ENCODE data around the gene BAIAP2. TPM values are rescaled to one million over a fixed set of nuclear protein-coding genes. Genes with fewer than 3 reads are reported as not detected.

The BAIAP2 gene
- total and polyA plus RNA-seq, 2 of the 13 experiments (the other 11 are each of a cell fraction or from before 2014, with no cell fraction given): 22.5 to 24.0 TPM

DNA sequence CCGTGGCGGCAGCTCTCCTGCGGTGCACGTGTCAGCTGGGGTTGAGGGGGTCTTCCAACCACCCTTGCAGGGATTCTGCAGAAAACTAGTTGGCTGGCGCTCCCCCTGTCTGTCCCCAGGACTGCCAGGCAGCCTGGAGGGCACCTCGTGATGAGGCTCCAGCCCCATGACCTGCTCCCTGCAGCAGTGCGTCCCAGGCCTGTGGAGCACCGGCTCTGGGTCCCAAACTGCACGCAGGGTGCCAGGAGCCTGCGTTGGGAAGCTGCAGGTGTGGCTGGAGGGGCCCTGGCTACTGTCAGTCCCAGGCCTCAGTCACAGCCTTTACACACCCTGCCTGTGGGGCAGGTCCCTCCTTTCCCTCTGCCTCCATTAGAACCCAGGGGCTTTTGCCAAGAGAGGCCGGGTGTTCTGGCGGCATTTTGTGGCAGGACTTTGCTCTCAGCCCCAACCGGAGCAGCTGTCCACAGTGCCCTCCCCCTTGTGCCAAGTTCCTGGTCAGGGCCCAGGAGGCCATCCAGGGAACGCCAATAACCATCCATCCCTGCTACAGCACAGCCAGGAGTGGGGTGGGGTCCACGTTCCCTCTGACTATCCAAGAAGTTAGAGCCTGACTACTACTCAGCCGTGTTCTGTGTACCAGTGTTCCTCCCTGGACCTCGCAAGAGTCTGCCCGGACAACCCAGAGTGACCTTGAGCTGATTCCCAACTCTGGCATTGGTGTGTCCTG lies 34.2 kb upstream of the BAIAP2 start (continued):
- TF ChIP-seq ZNF570 (CRISPR knock-in tag; IDR thresholded peaks at IDR 0.05; ENCODE audit: borderline replicate concordance) (no peak), ZFAT (CRISPR knock-in tag; conservative IDR thresholded peaks at IDR 0.05) (no peak), ZNF552 (CRISPR knock-in tag; IDR thresholded peaks at IDR 0.05; ENCODE audit: borderline replicate concordance) (no peak), GPN1 (CRISPR knock-in tag; IDR thresholded peaks at IDR 0.05; ENCODE audit: borderline replicate concordance) (no peak), ZNF572 (CRISPR knock-in tag; IDR thresholded peaks at IDR 0.05) (no peak), NR3C1 (CRISPR knock-in tag; IDR thresholded peaks at IDR 0.05) (no peak), MXD4 (CRISPR knock-in tag; IDR thresholded peaks at IDR 0.05) (no peak), ZSCAN22 (CRISPR knock-in tag; IDR thresholded peaks at IDR 0.05) (no peak), KLF9 (CRISPR knock-in tag; IDR thresholded peaks at IDR 0.05; ENCODE audit: low read depth) (no peak), ZNF17 (CRISPR knock-in tag; IDR thresholded peaks at IDR 0.05) (no peak), POLR2A (IDR thresholded peaks at IDR 0.05; ENCODE audit: insufficient read depth in 1 of 2, low read depth in 2 of 2, low read length in 2 of 2) (peak in 1 of 2 experiments; percentile 25; a peak in 2 of 4 replicates), SNAPC2 (CRISPR knock-in tag; IDR thresholded peaks at IDR 0.05) (no peak), MBD4 (IDR thresholded peaks at IDR 0.05; ENCODE audit: borderline replicate concordance, low read length) (no peak), SP140L (CRISPR knock-in tag; IDR thresholded peaks at IDR 0.05; ENCODE audit: borderline replicate concordance) (no peak), ZC3H13 (CRISPR knock-in tag; IDR thresholded peaks at IDR 0.05) (peak; percentile 69)
- TF ChIP-seq, protein P1, sequence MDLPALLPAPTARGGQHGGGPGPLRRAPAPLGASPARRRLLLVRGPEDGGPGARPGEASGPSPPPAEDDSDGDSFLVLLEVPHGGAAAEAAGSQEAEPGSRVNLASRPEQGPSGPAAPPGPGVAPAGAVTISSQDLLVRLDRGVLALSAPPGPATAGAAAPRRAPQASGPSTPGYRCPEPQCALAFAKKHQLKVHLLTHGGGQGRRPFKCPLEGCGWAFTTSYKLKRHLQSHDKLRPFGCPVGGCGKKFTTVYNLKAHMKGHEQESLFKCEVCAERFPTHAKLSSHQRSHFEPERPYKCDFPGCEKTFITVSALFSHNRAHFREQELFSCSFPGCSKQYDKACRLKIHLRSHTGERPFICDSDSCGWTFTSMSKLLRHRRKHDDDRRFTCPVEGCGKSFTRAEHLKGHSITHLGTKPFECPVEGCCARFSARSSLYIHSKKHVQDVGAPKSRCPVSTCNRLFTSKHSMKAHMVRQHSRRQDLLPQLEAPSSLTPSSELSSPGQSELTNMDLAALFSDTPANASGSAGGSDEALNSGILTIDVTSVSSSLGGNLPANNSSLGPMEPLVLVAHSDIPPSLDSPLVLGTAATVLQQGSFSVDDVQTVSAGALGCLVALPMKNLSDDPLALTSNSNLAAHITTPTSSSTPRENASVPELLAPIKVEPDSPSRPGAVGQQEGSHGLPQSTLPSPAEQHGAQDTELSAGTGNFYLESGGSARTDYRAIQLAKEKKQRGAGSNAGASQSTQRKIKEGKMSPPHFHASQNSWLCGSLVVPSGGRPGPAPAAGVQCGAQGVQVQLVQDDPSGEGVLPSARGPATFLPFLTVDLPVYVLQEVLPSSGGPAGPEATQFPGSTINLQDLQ (CRISPR knock-in tag; IDR thresholded peaks at IDR 0.05): 0 out of 2 replicates have a peak, but pooled peaks have one; percentile 29
- TF ChIP-seq, protein P2, sequence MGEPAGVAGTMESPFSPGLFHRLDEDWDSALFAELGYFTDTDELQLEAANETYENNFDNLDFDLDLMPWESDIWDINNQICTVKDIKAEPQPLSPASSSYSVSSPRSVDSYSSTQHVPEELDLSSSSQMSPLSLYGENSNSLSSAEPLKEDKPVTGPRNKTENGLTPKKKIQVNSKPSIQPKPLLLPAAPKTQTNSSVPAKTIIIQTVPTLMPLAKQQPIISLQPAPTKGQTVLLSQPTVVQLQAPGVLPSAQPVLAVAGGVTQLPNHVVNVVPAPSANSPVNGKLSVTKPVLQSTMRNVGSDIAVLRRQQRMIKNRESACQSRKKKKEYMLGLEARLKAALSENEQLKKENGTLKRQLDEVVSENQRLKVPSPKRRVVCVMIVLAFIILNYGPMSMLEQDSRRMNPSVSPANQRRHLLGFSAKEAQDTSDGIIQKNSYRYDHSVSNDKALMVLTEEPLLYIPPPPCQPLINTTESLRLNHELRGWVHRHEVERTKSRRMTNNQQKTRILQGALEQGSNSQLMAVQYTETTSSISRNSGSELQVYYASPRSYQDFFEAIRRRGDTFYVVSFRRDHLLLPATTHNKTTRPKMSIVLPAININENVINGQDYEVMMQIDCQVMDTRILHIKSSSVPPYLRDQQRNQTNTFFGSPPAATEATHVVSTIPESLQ (CRISPR knock-in tag; conservative IDR thresholded peaks at IDR 0.05): no peak
- TF ChIP-seq, protein P3, sequence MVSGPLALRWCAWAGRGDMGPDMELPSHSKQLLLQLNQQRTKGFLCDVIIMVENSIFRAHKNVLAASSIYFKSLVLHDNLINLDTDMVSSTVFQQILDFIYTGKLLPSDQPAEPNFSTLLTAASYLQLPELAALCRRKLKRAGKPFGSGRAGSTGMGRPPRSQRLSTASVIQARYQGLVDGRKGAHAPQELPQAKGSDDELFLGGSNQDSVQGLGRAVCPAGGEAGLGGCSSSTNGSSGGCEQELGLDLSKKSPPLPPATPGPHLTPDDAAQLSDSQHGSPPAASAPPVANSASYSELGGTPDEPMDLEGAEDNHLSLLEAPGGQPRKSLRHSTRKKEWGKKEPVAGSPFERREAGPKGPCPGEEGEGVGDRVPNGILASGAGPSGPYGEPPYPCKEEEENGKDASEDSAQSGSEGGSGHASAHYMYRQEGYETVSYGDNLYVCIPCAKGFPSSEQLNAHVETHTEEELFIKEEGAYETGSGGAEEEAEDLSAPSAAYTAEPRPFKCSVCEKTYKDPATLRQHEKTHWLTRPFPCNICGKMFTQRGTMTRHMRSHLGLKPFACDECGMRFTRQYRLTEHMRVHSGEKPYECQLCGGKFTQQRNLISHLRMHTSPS (CRISPR knock-in tag; IDR thresholded peaks at IDR 0.05; ENCODE audit: low read depth): peak; percentile 85
- TF ChIP-seq, protein P4, sequence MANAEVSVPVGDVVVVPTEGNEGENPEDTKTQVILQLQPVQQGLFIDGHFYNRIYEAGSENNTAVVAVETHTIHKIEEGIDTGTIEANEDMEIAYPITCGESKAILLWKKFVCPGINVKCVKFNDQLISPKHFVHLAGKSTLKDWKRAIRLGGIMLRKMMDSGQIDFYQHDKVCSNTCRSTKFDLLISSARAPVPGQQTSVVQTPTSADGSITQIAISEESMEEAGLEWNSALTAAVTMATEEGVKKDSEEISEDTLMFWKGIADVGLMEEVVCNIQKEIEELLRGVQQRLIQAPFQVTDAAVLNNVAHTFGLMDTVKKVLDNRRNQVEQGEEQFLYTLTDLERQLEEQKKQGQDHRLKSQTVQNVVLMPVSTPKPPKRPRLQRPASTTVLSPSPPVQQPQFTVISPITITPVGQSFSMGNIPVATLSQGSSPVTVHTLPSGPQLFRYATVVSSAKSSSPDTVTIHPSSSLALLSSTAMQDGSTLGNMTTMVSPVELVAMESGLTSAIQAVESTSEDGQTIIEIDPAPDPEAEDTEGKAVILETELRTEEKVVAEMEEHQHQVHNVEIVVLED (CRISPR knock-in tag; IDR thresholded peaks at IDR 0.05; ENCODE audit: borderline replicate concordance): peak; percentile 43; the same call in 1 of the 2 replicates
- TF ChIP-seq, protein P5, sequence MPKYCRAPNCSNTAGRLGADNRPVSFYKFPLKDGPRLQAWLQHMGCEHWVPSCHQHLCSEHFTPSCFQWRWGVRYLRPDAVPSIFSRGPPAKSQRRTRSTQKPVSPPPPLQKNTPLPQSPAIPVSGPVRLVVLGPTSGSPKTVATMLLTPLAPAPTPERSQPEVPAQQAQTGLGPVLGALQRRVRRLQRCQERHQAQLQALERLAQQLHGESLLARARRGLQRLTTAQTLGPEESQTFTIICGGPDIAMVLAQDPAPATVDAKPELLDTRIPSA (CRISPR knock-in tag; IDR thresholded peaks at IDR 0.05; ENCODE audit: borderline replicate concordance): no peak
